ENCODE results near the gene TRAF2.

TRAF2 gene

DNA sequence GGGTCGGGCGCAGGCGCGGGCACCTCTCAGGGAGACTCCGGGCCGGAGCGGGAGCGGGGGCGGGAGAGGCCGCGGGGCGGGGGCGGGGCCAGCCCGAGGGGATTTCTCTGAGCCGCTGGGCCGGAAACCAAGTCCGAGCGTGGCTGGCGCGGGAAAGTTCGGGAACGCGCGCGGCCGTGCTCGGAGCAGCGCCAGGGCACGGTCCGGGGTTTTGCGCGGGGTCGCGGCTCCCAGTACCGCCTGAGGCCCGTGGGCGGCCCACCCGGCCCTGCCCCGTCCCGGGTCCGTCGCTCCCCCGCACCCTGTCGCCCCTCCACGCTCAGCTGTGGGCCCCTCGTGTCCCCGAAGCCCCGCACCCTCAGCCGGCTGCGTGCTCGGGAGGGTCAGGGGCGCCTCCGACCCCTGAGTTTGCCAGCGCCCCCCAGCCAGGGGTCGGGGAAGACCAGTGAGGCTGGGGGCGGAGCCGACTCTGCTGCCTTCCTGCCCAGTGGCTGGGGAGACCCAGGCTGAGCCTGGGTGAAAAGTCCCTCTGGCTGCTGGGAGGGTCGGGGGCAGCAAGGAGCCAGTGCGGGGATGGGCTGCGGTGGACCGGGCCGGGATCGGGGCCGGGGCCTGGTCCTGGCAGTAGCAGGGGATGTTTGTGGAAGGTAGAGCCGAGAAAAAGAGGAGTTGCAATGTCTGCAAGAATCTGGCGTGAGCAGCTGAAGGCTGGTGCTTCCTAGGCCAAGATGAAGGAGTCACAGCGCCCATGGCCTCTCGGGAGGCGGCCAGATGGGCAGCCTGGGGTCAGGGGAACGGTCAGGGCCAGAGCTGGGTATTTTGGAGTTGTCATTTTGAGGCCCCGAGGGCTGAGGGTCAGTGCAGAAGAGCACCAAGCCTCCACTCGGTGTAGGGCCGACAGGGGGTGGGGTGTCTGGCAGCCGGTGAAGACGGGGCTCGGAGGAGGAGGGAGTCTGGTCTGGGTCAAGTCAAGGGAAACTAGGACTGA lies 588 bp downstream of the TRAF2 start:
- Histone ChIP-seq H3K9me3 (ENCODE audit: control insufficient read depth, low read length) (no peaks in the 10 kb centered on the region), H3K4me1 (ENCODE audit: control insufficient read depth, insufficient read depth, low read length) (peaks cover under 1% of the 10 kb centered on the region), H3K27me3 (ENCODE audit: control insufficient read depth, insufficient read depth, low read length, poor library complexity, severe bottlenecking) (no peaks in the 10 kb centered on the region), H3K4me3 (ENCODE audit: insufficient read depth, low read depth, low read length) (peak overlapping the region; percentile 87), H3K36me3 (ENCODE audit: control insufficient read depth, insufficient read depth, low read length) (no peaks in the 10 kb centered on the region), H3K27ac (ENCODE audit: insufficient read depth, low read depth, low read length, poor library complexity, severe bottlenecking) (peak overlapping the region; percentile 76)
- WGBS, 2 experiments, result 4 to 5% methylated on average over 76 of the region's 76 CpGs

DNA sequence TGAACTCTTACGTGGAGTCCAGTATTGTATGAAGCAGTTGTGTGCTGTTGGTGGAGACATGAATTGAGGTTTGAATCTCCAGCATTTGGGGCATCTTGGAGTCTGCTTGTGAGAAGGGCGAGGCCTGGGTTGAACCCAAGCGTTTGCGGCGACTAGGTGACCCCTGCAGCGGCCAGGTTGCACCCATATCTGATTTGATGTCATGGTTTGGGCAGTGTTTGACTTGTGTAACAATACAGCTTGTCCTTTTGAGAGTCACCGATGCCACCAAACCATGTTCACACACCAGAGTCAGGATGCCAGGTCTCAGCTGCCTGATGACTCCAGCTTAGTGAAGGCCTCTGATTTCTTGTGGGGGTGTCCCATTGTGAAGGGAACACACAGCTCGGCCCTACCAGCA lies 2.1 kb downstream of the TRAF2 start:
- 97% methylated on average over 8 of the region's 8 CpGs for WGBS, 2 experiments
- Histone ChIP-seq H3K27ac (ENCODE audit: insufficient read depth, low read depth, low read length, poor library complexity, severe bottlenecking) (no peak overlapping the region), H3K36me3 (ENCODE audit: control insufficient read depth, insufficient read depth, low read length) (no peaks in the 10 kb centered on the region), H3K9me3 (ENCODE audit: control insufficient read depth, low read length) (no peaks in the 10 kb centered on the region), H3K4me1 (ENCODE audit: control insufficient read depth, insufficient read depth, low read length) (no peaks in the 10 kb centered on the region), H3K4me3 (ENCODE audit: insufficient read depth, low read depth, low read length) (no peak overlapping the region), H3K27me3 (ENCODE audit: control insufficient read depth, insufficient read depth, low read length, poor library complexity, severe bottlenecking) (no peaks in the 10 kb centered on the region)

DNA sequence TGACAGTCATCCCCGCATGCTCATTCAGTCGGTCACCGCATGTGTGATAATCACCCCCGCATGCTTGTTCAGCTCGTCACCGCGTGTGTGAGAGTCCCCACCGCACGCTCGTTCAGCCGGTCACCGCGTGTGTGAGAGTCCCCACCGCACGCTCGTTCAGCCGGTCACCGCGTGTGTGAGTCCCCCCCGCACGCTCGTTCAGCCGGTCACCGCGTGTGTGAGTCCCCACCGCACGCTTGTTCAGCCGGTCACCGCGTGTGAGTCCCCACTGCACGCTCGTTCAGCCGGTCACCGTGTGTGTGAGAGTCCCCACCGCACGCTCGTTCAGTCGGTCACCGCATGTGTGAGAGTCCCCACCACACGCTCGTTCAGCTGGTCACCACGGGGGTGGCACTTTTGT lies 3.5 kb downstream of the TRAF2 start:
- H3K27ac ChIP-seq (ENCODE audit: insufficient read depth, low read depth, low read length, poor library complexity, severe bottlenecking), result no peak overlapping the region
- H3K4me1 ChIP-seq (ENCODE audit: control insufficient read depth, insufficient read depth, low read length), result no peaks in the 10 kb centered on the region
- WGBS, 2 experiments, result 96 to 97% methylated on average over 42 of the region's 42 CpGs
- no peaks in the 10 kb centered on the region for H3K9me3 ChIP-seq (ENCODE audit: control insufficient read depth, low read length)
- no peaks in the 10 kb centered on the region for H3K36me3 ChIP-seq (ENCODE audit: control insufficient read depth, insufficient read depth, low read length)
- no peak overlapping the region for H3K4me3 ChIP-seq (ENCODE audit: insufficient read depth, low read depth, low read length)
- H3K27me3 ChIP-seq (ENCODE audit: control insufficient read depth, insufficient read depth, low read length, poor library complexity, severe bottlenecking), result no peaks in the 10 kb centered on the region

DNA sequence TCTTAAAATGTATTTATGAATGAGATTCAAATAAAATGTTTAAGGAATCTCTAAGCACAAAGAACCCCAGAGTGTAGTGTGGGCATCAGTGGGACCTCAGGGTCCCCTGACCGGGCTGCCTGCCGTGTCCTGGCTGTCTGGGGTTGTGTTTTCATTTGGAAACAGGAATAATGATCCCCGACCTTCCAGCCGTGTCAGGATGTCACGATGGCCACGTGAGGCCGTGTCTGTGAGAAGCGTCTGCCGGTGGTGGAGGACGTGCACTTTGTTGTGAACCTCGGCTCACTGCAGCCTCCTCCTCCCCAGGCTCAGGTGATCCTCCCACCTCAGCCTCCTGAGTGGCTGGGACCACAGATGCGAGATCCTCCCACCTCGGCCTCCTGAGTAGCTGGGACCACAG lies 4.3 kb downstream of the TRAF2 start:
- no peaks in the 10 kb centered on the region for H3K4me1 ChIP-seq (ENCODE audit: control insufficient read depth, insufficient read depth, low read length)
- no peak overlapping the region for H3K27ac ChIP-seq (ENCODE audit: insufficient read depth, low read depth, low read length, poor library complexity, severe bottlenecking)
- 93 to 94% methylated on average over 13 of the region's 13 CpGs for WGBS, 2 experiments
- no peaks in the 10 kb centered on the region for H3K36me3 ChIP-seq (ENCODE audit: control insufficient read depth, insufficient read depth, low read length)
- H3K4me3 ChIP-seq (ENCODE audit: insufficient read depth, low read depth, low read length), result no peak overlapping the region
- H3K9me3 ChIP-seq (ENCODE audit: control insufficient read depth, low read length), result no peaks in the 10 kb centered on the region
- no peaks in the 10 kb centered on the region for H3K27me3 ChIP-seq (ENCODE audit: control insufficient read depth, insufficient read depth, low read length, poor library complexity, severe bottlenecking)

DNA sequence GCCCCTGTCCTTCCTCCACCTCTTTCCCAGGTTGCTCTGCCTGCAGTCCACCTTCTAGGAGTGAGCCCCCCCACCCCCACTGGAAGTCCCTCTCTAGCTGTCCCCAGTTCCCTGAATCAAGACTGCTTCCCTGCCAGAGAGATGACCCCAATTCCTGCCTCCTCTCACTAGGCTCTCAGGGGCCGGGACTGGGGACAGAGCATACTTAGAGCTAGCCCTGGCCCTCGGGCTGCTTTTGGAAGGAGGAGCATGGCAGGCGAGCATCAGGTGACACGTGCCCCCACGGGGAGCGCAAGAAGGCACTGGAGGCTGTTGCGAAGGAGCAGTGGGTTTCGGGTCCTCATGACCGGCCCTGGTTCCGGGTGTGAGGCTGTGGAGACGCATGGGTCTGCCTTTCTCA lies 9.7 kb downstream of the TRAF2 start:
- Histone ChIP-seq H3K9me3 (ENCODE audit: control insufficient read depth, low read length) (no peaks in the 10 kb centered on the region), H3K4me3 (ENCODE audit: insufficient read depth, low read depth, low read length) (no peak overlapping the region), H3K36me3 (ENCODE audit: control insufficient read depth, insufficient read depth, low read length) (peaks cover 5% of the 10 kb centered on the region), H3K27me3 (ENCODE audit: control insufficient read depth, insufficient read depth, low read length, poor library complexity, severe bottlenecking) (no peaks in the 10 kb centered on the region), H3K27ac (ENCODE audit: insufficient read depth, low read depth, low read length, poor library complexity, severe bottlenecking) (no peak overlapping the region), H3K4me1 (ENCODE audit: control insufficient read depth, insufficient read depth, low read length) (no peaks in the 10 kb centered on the region)
- whole genome bisulfite sequencing, 2 experiments, result 86 to 87% methylated on average over 11 of the region's 11 CpGs

DNA sequence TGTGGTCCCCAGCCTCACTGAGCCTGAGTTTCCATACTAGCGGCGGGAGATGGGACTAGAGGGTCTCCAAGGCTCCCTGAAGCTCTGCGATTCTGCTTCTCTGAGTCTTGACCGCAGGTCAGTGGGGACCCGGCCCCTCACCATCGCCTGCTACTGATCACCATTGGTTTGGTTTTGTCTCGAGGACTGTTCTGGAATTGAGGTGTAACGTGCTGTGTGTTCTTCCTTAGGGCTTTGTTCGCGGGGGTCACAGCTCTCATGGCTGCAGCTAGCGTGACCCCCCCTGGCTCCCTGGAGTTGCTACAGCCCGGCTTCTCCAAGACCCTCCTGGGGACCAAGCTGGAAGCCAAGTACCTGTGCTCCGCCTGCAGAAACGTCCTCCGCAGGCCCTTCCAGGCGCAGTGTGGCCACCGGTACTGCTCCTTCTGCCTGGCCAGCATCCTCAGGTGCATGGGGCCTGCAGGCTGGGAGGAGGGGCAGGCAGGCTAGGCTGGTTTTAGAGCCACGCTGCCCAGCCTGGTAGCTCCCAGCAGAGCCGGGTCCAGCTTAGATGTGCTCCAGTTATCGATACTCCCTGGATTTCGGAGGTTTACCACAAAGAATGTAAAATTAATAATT lies 12.3 kb downstream of the TRAF2 start:
- Histone ChIP-seq H3K4me1 (ENCODE audit: control insufficient read depth, insufficient read depth, low read length) (no peaks in the 10 kb centered on the region), H3K4me3 (ENCODE audit: insufficient read depth, low read depth, low read length) (no peak overlapping the region), H3K9me3 (ENCODE audit: control insufficient read depth, low read length) (no peaks in the 10 kb centered on the region), H3K27ac (ENCODE audit: insufficient read depth, low read depth, low read length, poor library complexity, severe bottlenecking) (no peak overlapping the region), H3K36me3 (ENCODE audit: control insufficient read depth, insufficient read depth, low read length) (peaks cover 18% of the 10 kb centered on the region), H3K27me3 (ENCODE audit: control insufficient read depth, insufficient read depth, low read length, poor library complexity, severe bottlenecking) (no peaks in the 10 kb centered on the region)
- 96% methylated on average over 20 to 21 of the region's 21 CpGs for WGBS, 2 experiments

- Histone ChIP-seq H3K9me3 (ENCODE audit: control insufficient read depth, low read length) (no peaks in the 10 kb centered on the region), H3K36me3 (ENCODE audit: control insufficient read depth, insufficient read depth, low read length) (peaks cover 18% of the 10 kb centered on the region), H3K4me1 (ENCODE audit: control insufficient read depth, insufficient read depth, low read length) (no peaks in the 10 kb centered on the region), H3K27ac (ENCODE audit: insufficient read depth, low read depth, low read length, poor library complexity, severe bottlenecking) (no peak overlapping the region), H3K27me3 (ENCODE audit: control insufficient read depth, insufficient read depth, low read length, poor library complexity, severe bottlenecking) (no peaks in the 10 kb centered on the region), H3K4me3 (ENCODE audit: insufficient read depth, low read depth, low read length) (no peak overlapping the region)
- WGBS, 2 experiments, result 86 to 90% methylated on average over 9 of the region's 9 CpGs
These were observed 12.9 kb downstream of the TRAF2 start for GRCh38 chr9:136899196-136899595.

DNA sequence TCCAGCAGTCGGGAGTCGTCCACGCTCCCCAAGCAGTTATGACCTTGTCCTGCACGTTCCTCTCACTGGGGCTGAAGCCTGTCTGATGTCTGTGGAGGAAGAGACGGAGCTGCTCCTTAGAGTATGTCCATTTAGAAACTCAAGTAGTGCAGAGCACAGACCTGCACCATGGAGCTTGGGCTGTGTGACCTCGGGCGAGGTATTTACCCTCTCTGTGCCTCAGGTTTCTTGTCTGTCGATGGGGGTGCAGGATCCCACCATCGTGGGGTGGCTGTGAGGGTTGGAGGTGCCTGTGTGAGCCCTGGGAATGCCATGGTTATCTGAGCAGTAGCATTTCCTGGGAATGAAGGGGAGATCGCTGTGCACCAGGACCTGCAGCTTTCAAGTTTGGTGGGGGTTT lies 14.2 kb downstream of the TRAF2 start:
- Histone ChIP-seq H3K36me3 (ENCODE audit: control insufficient read depth, insufficient read depth, low read length) (peaks cover 18% of the 10 kb centered on the region), H3K4me3 (ENCODE audit: insufficient read depth, low read depth, low read length) (no peak overlapping the region), H3K27me3 (ENCODE audit: control insufficient read depth, insufficient read depth, low read length, poor library complexity, severe bottlenecking) (no peaks in the 10 kb centered on the region), H3K9me3 (ENCODE audit: control insufficient read depth, low read length) (no peaks in the 10 kb centered on the region), H3K27ac (ENCODE audit: insufficient read depth, low read depth, low read length, poor library complexity, severe bottlenecking) (no peak overlapping the region), H3K4me1 (ENCODE audit: control insufficient read depth, insufficient read depth, low read length) (no peaks in the 10 kb centered on the region)
- 95 to 96% methylated on average over 10 of the region's 10 CpGs for WGBS, 2 experiments

GRCh38 chr9:136900988-136901515 lies 14.7 kb downstream of the TRAF2 start:
- Histone ChIP-seq H3K9me3 (ENCODE audit: control insufficient read depth, low read length) (no peaks in the 10 kb centered on the region), H3K27me3 (ENCODE audit: control insufficient read depth, insufficient read depth, low read length, poor library complexity, severe bottlenecking) (no peaks in the 10 kb centered on the region), H3K36me3 (ENCODE audit: control insufficient read depth, insufficient read depth, low read length) (peaks cover 20% of the 10 kb centered on the region), H3K27ac (ENCODE audit: insufficient read depth, low read depth, low read length, poor library complexity, severe bottlenecking) (no peak overlapping the region), H3K4me3 (ENCODE audit: insufficient read depth, low read depth, low read length) (no peak overlapping the region), H3K4me1 (ENCODE audit: control insufficient read depth, insufficient read depth, low read length) (no peaks in the 10 kb centered on the region)
- WGBS, 2 experiments, result 94 to 96% methylated on average over 13 of the region's 13 CpGs

DNA sequence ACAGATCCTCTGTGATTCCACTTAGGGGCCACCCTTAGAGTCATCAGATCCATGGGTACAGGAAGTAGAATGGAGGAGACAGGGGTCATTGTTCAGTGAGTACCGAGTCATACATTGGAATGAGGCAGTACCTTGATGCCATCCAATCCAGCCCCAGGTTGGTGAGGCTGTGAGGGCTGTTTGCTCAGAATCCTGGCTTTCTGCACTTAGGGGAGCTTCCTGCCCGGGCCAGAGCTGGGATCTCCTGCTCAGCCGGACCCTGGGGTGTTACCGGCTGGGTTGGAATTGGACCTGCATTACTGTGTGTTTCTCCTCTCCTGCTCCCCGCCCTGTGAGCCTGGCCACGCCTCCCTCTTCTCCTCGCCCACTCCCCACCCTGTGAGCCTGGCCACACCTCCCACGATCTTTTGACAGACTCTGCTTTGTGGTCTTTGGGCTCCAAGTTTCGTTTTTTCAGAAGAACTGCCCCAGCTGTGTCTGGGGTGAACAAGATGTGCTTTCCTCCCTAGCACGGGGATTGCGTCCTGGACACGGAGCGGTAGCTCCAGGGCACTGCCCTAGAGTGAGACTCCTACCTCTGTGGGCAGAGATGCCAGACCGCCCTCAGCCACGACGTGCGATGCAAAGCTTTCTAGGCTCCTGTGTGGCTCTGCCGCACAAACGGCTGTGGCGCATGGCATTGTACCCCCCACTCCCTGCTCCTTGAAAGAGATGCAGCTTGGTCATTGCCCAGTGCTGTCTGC lies 15.4 kb downstream of the TRAF2 start:
- Histone ChIP-seq H3K4me1 (ENCODE audit: control insufficient read depth, insufficient read depth, low read length) (no peaks in the 10 kb centered on the region), H3K36me3 (ENCODE audit: control insufficient read depth, insufficient read depth, low read length) (peaks cover 22% of the 10 kb centered on the region), H3K4me3 (ENCODE audit: insufficient read depth, low read depth, low read length) (no peak overlapping the region), H3K27me3 (ENCODE audit: control insufficient read depth, insufficient read depth, low read length, poor library complexity, severe bottlenecking) (no peaks in the 10 kb centered on the region), H3K27ac (ENCODE audit: insufficient read depth, low read depth, low read length, poor library complexity, severe bottlenecking) (no peak overlapping the region), H3K9me3 (ENCODE audit: control insufficient read depth, low read length) (no peaks in the 10 kb centered on the region)
- WGBS, 2 experiments, result 87 to 88% methylated on average over 20 of the region's 20 CpGs
